ENCODE results near the gene KRTAP9-3.
"Not testable (repeated sequence)": the region's sequence is repeated elsewhere in the genome, so short reads cannot be mapped to it uniquely, and the experiment has no call there.

KRTAP9-3 gene

DNA sequence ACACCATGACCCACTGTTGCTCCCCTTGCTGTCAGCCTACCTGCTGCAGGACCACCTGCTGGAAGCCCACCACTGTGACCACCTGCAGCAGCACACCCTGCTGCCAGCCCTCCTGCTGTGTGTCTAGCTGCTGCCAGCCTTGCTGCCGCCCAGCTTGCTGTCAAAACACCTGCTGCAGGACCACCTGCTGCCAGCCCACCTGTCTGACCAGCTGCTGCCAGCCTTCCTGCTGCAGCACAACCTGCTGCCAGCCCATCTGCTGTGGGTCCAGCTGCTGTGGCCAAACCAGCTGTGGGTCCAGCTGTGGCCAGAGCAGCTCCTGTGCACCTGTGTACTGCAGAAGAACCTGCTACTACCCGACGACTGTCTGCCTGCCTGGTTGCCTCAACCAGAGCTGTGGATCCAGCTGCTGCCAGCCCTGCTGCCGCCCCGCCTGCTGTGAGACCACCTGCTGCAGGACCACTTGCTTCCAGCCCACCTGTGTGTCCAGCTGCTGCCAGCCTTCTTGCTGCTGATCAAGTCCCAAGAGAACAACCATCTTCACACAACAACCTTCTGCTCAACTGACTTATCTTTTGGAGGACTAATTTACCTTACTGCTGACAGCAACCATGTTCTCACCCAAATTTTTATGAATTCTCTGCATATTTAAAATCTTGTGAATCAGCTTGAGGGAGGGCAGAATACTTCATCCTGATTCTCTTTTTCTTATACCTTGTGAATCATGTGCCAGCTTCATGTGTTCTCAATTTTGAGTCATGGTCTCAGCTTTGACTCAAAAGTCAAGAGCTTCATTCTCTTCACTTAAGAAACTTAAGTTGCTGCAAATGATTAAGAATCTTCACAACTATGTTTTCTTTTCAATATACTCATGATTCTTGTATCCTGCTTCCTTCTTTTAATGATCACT lies 23.4 kb downstream of the KRTAP9-3 start, which contains the start of gene KRTAP9-9:
Gene KRTAP9-9, plus strand, starts transcription at position 4 of the 910 bp plus-strand sequence.
- H3K9me3 ChIP-seq (ENCODE audit: control insufficient read depth in 1 of 2, low read length in 2 of 2); H3K27ac ChIP-seq (ENCODE audit: low read length); H3K36me3 ChIP-seq (ENCODE audit: control insufficient read depth in 1 of 2, insufficient read depth in 2 of 2, low read length in 2 of 2); H3K4me3 ChIP-seq (ENCODE audit: low read depth in 1 of 2, low read length in 2 of 2); H3K27me3 ChIP-seq (ENCODE audit: low read depth, low read length); H3K4me1 ChIP-seq (ENCODE audit: control insufficient read depth in 1 of 2, insufficient read depth in 2 of 2, low read length in 2 of 2): not testable (repeated sequence)

DNA sequence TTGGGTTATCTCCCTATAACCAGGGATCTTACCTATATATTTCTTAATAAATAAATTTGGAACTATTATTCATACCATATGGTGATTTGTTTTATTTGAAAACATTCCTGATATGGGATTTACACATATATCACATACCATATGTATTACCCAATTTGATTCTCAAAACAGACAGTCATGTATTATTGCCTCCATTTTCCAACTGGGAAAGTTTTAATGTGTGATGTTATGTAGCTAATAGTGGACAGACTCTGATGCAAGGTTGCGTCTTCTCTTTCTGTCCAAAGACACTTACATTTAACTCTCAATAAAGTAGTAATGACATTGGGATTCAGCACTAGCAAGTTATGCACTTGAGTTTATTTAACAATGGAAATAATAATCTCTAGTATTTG lies 24.0 kb downstream of the KRTAP9-3 start:
- no peak overlapping the region for H3K27ac ChIP-seq (ENCODE audit: low read length)
- H3K9me3 ChIP-seq (ENCODE audit: control insufficient read depth in 1 of 2, low read length in 2 of 2), result no peaks in the 10 kb centered on the region
- no peaks in the 10 kb centered on the region for H3K36me3 ChIP-seq (ENCODE audit: control insufficient read depth in 1 of 2, insufficient read depth in 2 of 2, low read length in 2 of 2)
- peaks cover 3% of the 10 kb centered on the region for H3K27me3 ChIP-seq (ENCODE audit: low read depth, low read length)
- H3K4me1 ChIP-seq (ENCODE audit: control insufficient read depth in 1 of 2, insufficient read depth in 2 of 2, low read length in 2 of 2), result no peaks in the 10 kb centered on the region
- H3K4me3 ChIP-seq (ENCODE audit: low read depth in 1 of 2, low read length in 2 of 2), result no peak overlapping the region

DNA sequence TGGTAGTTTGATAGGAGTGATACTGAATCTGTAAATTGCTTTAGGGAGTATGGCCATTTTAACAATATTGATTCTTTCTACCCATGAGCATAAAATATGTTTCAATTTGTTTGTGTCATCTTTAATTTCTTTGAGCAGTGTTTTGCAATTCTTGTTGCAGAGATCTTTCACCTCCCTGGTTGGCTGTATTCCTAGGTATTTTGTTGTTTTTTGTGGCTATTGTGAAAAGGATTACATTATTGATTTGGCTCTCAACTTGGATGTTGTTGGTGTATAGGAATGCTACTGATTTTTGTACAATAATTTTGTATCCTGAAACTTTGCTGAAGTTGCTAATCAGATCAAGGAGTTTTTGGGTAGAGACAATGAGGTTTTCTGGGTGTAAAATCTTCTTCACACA lies 26.2 kb downstream of the KRTAP9-3 start:
- Histone ChIP-seq H3K9me3 (ENCODE audit: control insufficient read depth in 1 of 2, low read length in 2 of 2) (no peaks in the 10 kb centered on the region), H3K4me3 (ENCODE audit: low read depth in 1 of 2, low read length in 2 of 2) (no peak overlapping the region), H3K27me3 (ENCODE audit: low read depth, low read length) (peaks cover 3% of the 10 kb centered on the region), H3K4me1 (ENCODE audit: control insufficient read depth in 1 of 2, insufficient read depth in 2 of 2, low read length in 2 of 2) (no peaks in the 10 kb centered on the region), H3K27ac (ENCODE audit: low read length) (no peak overlapping the region), H3K36me3 (ENCODE audit: control insufficient read depth in 1 of 2, insufficient read depth in 2 of 2, low read length in 2 of 2) (no peaks in the 10 kb centered on the region)

DNA sequence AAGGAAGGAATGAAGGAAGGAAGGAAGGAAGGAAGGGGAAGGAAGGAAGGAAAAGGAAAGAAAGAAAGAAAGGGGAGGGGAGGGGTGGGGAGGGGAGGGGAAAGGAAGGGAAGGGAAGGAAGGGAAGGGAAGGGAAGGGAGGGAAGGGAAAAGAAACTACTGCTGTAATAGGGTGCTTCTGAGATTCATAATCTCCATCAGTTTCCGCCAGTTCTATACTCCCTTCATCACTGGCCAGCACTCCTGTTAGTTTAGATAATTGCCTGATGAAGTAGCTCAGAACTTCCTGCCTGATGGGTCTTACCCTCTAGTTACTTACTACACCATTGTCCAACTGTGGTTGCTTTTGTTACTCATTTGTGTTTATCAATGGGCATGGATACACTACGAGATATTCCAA lies 31.0 kb downstream of the KRTAP9-3 start:
- H3K9me3 ChIP-seq (ENCODE audit: control insufficient read depth in 1 of 2, low read length in 2 of 2), result no peaks in the 10 kb centered on the region
- H3K4me1 ChIP-seq (ENCODE audit: control insufficient read depth in 1 of 2, insufficient read depth in 2 of 2, low read length in 2 of 2), result no peaks in the 10 kb centered on the region
- no peak overlapping the region for H3K4me3 ChIP-seq (ENCODE audit: low read depth in 1 of 2, low read length in 2 of 2)
- H3K36me3 ChIP-seq (ENCODE audit: control insufficient read depth in 1 of 2, insufficient read depth in 2 of 2, low read length in 2 of 2), result no peaks in the 10 kb centered on the region
- H3K27ac ChIP-seq (ENCODE audit: low read length), result no peak overlapping the region
- H3K27me3 ChIP-seq (ENCODE audit: low read depth, low read length), result no peaks in the 10 kb centered on the region

DNA sequence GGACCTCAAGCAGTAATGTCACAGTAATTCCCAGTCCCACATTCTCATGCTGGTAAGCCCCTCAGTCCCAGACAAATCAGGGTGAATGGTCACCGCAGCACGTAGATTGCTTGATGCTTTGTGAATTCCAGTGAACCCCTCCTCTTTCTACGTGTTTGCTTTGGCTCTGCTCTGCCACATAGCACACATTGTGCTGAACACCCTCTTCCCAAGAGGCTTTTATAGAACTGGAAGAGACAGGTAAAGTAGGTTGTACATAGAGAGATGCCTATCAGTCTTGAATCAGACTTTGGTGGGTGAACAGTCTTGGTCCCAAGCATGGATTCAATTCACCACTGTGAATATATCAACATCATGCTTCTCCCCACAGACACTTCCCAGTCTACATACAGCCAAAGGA lies 32.4 kb downstream of the KRTAP9-3 start:
- no peaks in the 10 kb centered on the region for H3K27me3 ChIP-seq (ENCODE audit: low read depth, low read length)
- H3K36me3 ChIP-seq (ENCODE audit: control insufficient read depth in 1 of 2, insufficient read depth in 2 of 2, low read length in 2 of 2), result no peaks in the 10 kb centered on the region
- H3K27ac ChIP-seq (ENCODE audit: low read length), result no peak overlapping the region
- no peak overlapping the region for H3K4me3 ChIP-seq (ENCODE audit: low read depth in 1 of 2, low read length in 2 of 2)
- H3K9me3 ChIP-seq (ENCODE audit: control insufficient read depth in 1 of 2, low read length in 2 of 2), result no peaks in the 10 kb centered on the region
- H3K4me1 ChIP-seq (ENCODE audit: control insufficient read depth in 1 of 2, insufficient read depth in 2 of 2, low read length in 2 of 2), result no peaks in the 10 kb centered on the region

DNA sequence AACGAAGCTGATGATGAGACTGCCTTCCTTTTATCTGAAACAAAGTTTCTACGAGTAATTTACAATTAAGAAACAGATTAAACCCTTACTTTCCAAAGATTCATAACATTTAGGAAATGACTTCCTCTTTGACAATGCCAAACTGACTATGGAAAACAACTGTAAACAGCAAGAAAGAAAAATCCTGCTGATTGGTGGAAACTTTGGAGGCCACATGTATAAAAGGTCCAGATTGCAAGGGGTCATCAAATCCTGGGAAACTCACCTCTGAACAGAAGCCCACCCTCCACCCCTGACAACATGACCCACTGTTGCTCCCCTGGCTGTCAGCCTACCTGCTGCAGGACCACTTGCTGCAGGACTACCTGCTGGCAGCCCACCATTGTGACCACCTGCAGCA lies 32.8 kb downstream of the KRTAP9-3 start, which contains the start of gene KRTAP9-6:
Gene KRTAP9-6, plus strand, starts transcription at position 301 of the 400 bp plus-strand sequence. Its CDS starts 0 bp downstream, at position 301.
- Histone ChIP-seq H3K9me3 (ENCODE audit: control insufficient read depth in 1 of 2, low read length in 2 of 2) (no peaks in the 10 kb centered on the region), H3K36me3 (ENCODE audit: control insufficient read depth in 1 of 2, insufficient read depth in 2 of 2, low read length in 2 of 2) (no peaks in the 10 kb centered on the region), H3K27me3 (ENCODE audit: low read depth, low read length) (no peaks in the 10 kb centered on the region), H3K27ac (ENCODE audit: low read length) (no peak within 1 kb of the TSS), H3K4me1 (ENCODE audit: control insufficient read depth in 1 of 2, insufficient read depth in 2 of 2, low read length in 2 of 2) (no peaks in the 10 kb centered on the region), H3K4me3 (ENCODE audit: low read depth in 1 of 2, low read length in 2 of 2) (no peak within 1 kb of the TSS)

DNA sequence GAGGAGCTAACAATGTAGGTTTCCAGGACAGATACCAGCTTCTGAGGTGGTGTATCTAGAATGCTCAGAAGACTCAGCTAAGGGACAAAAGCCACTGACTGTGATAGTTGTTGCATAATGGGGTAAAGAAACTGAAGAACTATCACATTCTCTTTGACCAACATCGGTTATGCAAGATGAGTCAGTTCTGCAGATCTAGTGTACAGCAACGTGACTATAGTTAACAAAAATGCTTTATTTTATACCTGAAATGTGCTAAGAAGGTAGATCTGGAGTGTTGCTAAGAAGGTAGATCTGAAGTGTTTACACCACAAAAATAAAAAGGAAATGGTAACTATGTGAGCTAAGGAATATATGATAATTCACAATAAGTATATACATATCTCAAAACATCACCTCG lies 35.5 kb downstream of the KRTAP9-3 start:
- Histone ChIP-seq H3K36me3 (ENCODE audit: control insufficient read depth in 1 of 2, insufficient read depth in 2 of 2, low read length in 2 of 2) (no peaks in the 10 kb centered on the region), H3K9me3 (ENCODE audit: control insufficient read depth in 1 of 2, low read length in 2 of 2) (no peaks in the 10 kb centered on the region), H3K27ac (ENCODE audit: low read length) (no peak overlapping the region), H3K27me3 (ENCODE audit: low read depth, low read length) (no peaks in the 10 kb centered on the region), H3K4me1 (ENCODE audit: control insufficient read depth in 1 of 2, insufficient read depth in 2 of 2, low read length in 2 of 2) (no peaks in the 10 kb centered on the region), H3K4me3 (ENCODE audit: low read depth in 1 of 2, low read length in 2 of 2) (no peak overlapping the region)

DNA sequence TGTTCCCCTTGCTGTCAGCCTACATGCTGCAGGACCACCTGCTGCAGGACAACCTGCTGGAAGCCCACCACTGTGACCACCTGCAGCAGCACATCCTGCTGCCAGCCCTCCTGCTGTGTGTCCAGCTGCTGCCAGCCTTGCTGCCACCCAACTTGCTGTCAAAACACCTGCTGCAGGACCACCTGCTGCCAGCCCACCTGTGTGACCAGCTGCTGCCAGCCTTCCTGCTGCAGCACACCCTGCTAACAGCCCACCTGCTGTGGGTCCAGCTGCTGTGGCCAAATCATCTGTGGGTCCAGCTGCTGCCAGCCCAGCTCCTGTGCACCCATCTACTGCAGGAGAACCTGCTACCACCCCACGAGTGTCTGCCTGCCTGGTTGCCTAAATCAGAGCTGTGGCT lies 39.1 kb downstream of the KRTAP9-3 start:
- not testable (repeated sequence) for H3K4me1 ChIP-seq (ENCODE audit: control insufficient read depth in 1 of 2, insufficient read depth in 2 of 2, low read length in 2 of 2); H3K27me3 ChIP-seq (ENCODE audit: low read depth, low read length); H3K36me3 ChIP-seq (ENCODE audit: control insufficient read depth in 1 of 2, insufficient read depth in 2 of 2, low read length in 2 of 2); H3K4me3 ChIP-seq (ENCODE audit: low read depth in 1 of 2, low read length in 2 of 2); H3K27ac ChIP-seq (ENCODE audit: low read length); H3K9me3 ChIP-seq (ENCODE audit: control insufficient read depth in 1 of 2, low read length in 2 of 2)

DNA sequence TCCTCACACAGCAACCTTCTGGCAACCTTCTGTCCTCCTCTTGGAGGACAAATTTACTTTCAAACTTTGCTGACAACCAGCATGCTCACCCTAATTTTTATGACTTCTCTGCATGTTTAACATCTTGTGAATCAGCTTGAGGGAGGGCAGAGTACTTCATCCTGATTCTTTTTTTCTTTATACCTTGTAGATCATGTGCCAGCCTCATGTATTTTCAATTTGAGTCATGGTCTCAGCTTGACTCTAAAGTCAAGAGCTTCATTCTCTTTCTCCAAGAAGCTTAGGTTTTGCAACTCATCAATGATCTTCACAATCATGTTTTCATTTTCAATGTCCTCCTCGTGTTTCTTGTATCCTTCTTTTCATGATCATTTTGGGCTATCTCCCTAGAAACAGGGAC lies 39.6 kb downstream of the KRTAP9-3 start:
- Histone ChIP-seq H3K27ac (ENCODE audit: low read length) (no peak overlapping the region), H3K36me3 (ENCODE audit: control insufficient read depth in 1 of 2, insufficient read depth in 2 of 2, low read length in 2 of 2) (no peaks in the 10 kb centered on the region), H3K9me3 (ENCODE audit: control insufficient read depth in 1 of 2, low read length in 2 of 2) (no peaks in the 10 kb centered on the region), H3K4me1 (ENCODE audit: control insufficient read depth in 1 of 2, insufficient read depth in 2 of 2, low read length in 2 of 2) (no peaks in the 10 kb centered on the region), H3K4me3 (ENCODE audit: low read depth in 1 of 2, low read length in 2 of 2) (no peak overlapping the region), H3K27me3 (ENCODE audit: low read depth, low read length) (no peaks in the 10 kb centered on the region)

DNA sequence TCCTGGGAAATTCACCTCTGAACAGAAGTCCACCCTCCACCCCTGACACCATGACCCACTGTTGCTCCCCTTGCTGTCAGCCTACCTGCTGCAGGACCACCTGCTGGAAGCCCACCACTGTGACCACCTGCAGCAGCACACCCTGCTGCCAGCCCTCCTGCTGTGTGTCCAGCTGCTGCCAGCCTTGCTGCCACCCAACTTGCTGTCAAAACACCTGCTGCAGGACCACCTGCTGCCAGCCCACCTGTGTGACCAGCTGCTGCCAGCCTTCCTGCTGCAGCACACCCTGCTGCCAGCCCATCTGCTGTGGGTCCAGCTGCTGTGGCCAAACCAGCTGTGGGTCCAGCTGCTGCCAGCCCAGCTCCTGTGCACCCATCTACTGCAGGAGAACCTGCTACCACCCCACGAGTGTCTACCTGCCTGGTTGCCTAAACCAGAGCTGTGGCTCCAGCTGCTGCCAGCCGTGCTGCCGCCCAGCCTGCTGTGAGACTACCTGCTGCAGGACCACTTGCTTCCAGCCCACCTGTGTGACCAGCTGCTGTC lies 43.5 kb downstream of the KRTAP9-3 start, which contains the start of gene KRTAP9-7:
Gene KRTAP9-7, plus strand, starts transcription at position 51 of the 543 bp plus-strand sequence. Its CDS starts 0 bp downstream, at position 51.
- not testable (repeated sequence) for H3K4me3 ChIP-seq (ENCODE audit: low read depth in 1 of 2, low read length in 2 of 2); H3K27ac ChIP-seq (ENCODE audit: low read length); H3K27me3 ChIP-seq (ENCODE audit: low read depth, low read length); H3K9me3 ChIP-seq (ENCODE audit: control insufficient read depth in 1 of 2, low read length in 2 of 2); H3K36me3 ChIP-seq (ENCODE audit: control insufficient read depth in 1 of 2, insufficient read depth in 2 of 2, low read length in 2 of 2); H3K4me1 ChIP-seq (ENCODE audit: control insufficient read depth in 1 of 2, insufficient read depth in 2 of 2, low read length in 2 of 2)

DNA sequence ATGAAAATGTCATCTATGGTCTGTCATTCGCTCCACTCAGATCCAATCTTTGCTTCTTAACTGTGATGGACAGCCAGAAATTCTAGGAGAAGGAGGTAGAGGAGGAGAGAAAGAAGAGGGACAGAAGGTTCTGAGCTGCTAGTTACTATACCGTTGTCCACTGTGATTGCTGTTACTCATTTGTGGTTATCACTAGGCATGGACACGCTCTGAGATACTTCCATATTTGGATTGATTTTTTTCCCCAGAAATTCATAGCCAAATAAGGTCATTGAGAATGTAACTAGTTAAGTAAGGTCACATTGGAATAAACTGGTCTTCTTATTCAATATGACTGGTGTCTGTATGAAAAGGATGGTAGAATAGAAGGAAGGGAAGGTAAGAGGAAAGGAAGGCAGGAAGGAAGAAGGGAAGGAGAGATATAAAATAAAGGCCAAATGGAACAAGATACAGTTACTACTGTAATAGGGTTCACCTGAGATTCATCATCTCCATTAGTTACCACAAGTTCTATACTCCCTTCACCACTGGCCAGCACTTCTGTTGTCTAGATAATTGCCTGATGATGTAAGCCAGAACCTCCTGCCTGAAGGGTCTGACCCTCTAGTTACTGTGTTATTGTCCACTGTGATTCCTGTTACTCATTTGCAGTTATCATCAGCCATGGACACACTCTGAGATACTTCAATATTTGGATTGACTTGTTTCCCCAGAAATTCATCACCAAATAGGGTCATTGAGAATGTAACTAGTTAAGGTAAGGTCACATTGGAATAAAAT lies 46.1 kb downstream of the KRTAP9-3 start:
- no peaks in the 10 kb centered on the region for H3K36me3 ChIP-seq (ENCODE audit: control insufficient read depth in 1 of 2, insufficient read depth in 2 of 2, low read length in 2 of 2)
- peaks cover 0 to 4% of the 10 kb centered on the region in 2 donors for H3K9me3 ChIP-seq (ENCODE audit: control insufficient read depth in 1 of 2, low read length in 2 of 2)
- H3K27ac ChIP-seq (ENCODE audit: low read length), result no peak overlapping the region
- no peaks in the 10 kb centered on the region for H3K27me3 ChIP-seq (ENCODE audit: low read depth, low read length)
- no peak overlapping the region for H3K4me3 ChIP-seq (ENCODE audit: low read depth in 1 of 2, low read length in 2 of 2)
- H3K4me1 ChIP-seq (ENCODE audit: control insufficient read depth in 1 of 2, insufficient read depth in 2 of 2, low read length in 2 of 2), result no peaks in the 10 kb centered on the region

All from muscle layer of duodenum (tissue), 2 donors.